ENCODE results near the gene TFAP2B.

Gene TFAP2B

GRCh38 chr6:50829049-50829448, 10.4 kb downstream of the TFAP2B start:
- TF ChIP-seq CTCF (IDR thresholded peaks at IDR 0.05; ENCODE audit: control insufficient read depth, insufficient read depth, low read depth, low read length, missing control alignments), result no peak
- DNase-seq (ENCODE audit: low read depth), result no peak
- no peak overlapping the region for H3K4me3 ChIP-seq (ENCODE audit: control insufficient read depth, low read depth, low read length)

GRCh38 chr6:50829898-50830444, 11.3 kb downstream of the TFAP2B start:
- DNase-seq (ENCODE audit: low read depth), result no peak
- H3K4me3 ChIP-seq (ENCODE audit: control insufficient read depth, low read depth, low read length), result no peak overlapping the region
- no peak for TF ChIP-seq CTCF (IDR thresholded peaks at IDR 0.05; ENCODE audit: control insufficient read depth, insufficient read depth, low read depth, low read length, missing control alignments)

GRCh38 chr6:50831186-50831585, 12.5 kb downstream of the TFAP2B start:
- TF ChIP-seq CTCF (IDR thresholded peaks at IDR 0.05; ENCODE audit: control insufficient read depth, insufficient read depth, low read depth, low read length, missing control alignments), result no peak
- DNase-seq (ENCODE audit: low read depth), result no peak
- H3K4me3 ChIP-seq (ENCODE audit: control insufficient read depth, low read depth, low read length), result no peak overlapping the region

GRCh38 chr6:50832912-50833311, 14.2 kb downstream of the TFAP2B start:
- no peak for TF ChIP-seq CTCF (IDR thresholded peaks at IDR 0.05; ENCODE audit: control insufficient read depth, insufficient read depth, low read depth, low read length, missing control alignments)
- H3K4me3 ChIP-seq (ENCODE audit: control insufficient read depth, low read depth, low read length), result no peak overlapping the region
- no peak for DNase-seq (ENCODE audit: low read depth)

GRCh38 chr6:50834929-50835410, 16.3 kb downstream of the TFAP2B start:
- H3K4me3 ChIP-seq (ENCODE audit: control insufficient read depth, low read depth, low read length), result no peak overlapping the region
- no peak for DNase-seq (ENCODE audit: low read depth)
- TF ChIP-seq CTCF (IDR thresholded peaks at IDR 0.05; ENCODE audit: control insufficient read depth, insufficient read depth, low read depth, low read length, missing control alignments), result no peak

GRCh38 chr6:50836231-50836630, 17.6 kb downstream of the TFAP2B start:
- no peak for DNase-seq (ENCODE audit: low read depth)
- H3K4me3 ChIP-seq (ENCODE audit: control insufficient read depth, low read depth, low read length), result no peak overlapping the region
- no peak for TF ChIP-seq CTCF (IDR thresholded peaks at IDR 0.05; ENCODE audit: control insufficient read depth, insufficient read depth, low read depth, low read length, missing control alignments)

Data from AG09309 (cell line).